ENCODE data around the gene EME2.

The EME2 gene

GRCh38 chr16:1787322-1788094 is 14.9 kb downstream of the EME2 start:
- TF ChIP-seq ZFX (IDR thresholded peaks at IDR 0.05) (no peak), CTCF (conservative IDR thresholded peaks at IDR 0.05) (no peak)
- H3K27ac ChIP-seq, result no peak overlapping the region

GRCh38 chr16:1788095-1788707 is 15.6 kb downstream of the EME2 start:
- TF ChIP-seq ZFX (IDR thresholded peaks at IDR 0.05) (no peak), CTCF (conservative IDR thresholded peaks at IDR 0.05) (no peak)
- H3K27ac ChIP-seq, result no peak overlapping the region

GRCh38 chr16:1788708-1789100 is 16.1 kb downstream of the EME2 start:
- TF ChIP-seq CTCF (conservative IDR thresholded peaks at IDR 0.05), result no peak
- TF ChIP-seq ZFX (IDR thresholded peaks at IDR 0.05), result no peak

GRCh38 chr16:1789643-1790045 is 17.0 kb downstream of the EME2 start:
- H3K27ac ChIP-seq, result no peak overlapping the region
- TF ChIP-seq CTCF (conservative IDR thresholded peaks at IDR 0.05), result no peak
- TF ChIP-seq ZFX (IDR thresholded peaks at IDR 0.05), result no peak

More at GRCh38 chr16:1788708-1789100, 16.1 kb downstream of the EME2 start:
- H3K27ac ChIP-seq, result no peak overlapping the region

GRCh38 chr16:1790261-1790610 is 17.6 kb downstream of the EME2 start:
- H3K27ac ChIP-seq, result no peak overlapping the region
- TF ChIP-seq CTCF (conservative IDR thresholded peaks at IDR 0.05) (no peak), ZFX (IDR thresholded peaks at IDR 0.05) (no peak)

- no peak overlapping the region for H3K27ac ChIP-seq
- TF ChIP-seq ZFX (IDR thresholded peaks at IDR 0.05) (no peak), CTCF (conservative IDR thresholded peaks at IDR 0.05) (no peak)
Measured at GRCh38 chr16:1790611-1791255, 18.1 kb downstream of the EME2 start.
